ENCODE measurements around the gene NUAK1.
A peak's percentile ranks its signal among the peaks of the same experiment; 100 is the strongest.

Gene NUAK1

GRCh38 chr12:106080041-106080790, 58.5 kb downstream of the NUAK1 start:
- DNase-seq: no peak

- no peak for DNase-seq
Measured at GRCh38 chr12:106079148-106079738, 59.5 kb downstream of the NUAK1 start.

DNA sequence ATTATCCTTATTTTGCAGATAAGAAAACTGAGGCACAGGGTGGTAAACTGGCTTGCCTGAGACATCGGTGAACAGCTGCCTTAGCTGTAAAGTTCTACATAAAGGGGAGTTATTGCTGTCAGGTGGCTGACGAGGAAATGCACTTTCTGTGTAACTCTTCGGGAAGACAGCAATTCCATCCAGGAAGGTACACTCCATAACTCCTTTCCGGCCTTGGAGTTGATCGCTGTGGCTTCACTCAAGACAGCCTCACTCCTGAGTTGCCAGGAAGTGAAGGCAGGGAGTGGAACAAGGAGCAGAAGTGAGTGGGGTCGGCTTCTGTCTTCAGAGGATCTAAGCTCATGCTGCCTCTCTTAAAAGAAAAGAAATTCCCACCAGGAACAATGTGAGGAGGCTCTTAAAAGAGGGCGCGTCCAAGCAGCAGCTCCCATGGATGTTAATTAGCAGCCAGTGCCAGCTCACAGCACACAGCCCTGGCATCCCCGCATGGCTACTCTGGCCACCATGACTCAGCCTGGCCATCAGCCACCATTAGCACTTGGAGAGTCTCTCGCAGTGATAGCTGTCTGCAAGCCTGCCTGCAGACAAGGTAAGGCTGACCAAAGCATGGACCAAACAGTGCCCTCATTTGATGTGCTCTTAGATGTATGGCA, 60.3 kb downstream of the NUAK1 start:
- DNase-seq: no peak

DNA sequence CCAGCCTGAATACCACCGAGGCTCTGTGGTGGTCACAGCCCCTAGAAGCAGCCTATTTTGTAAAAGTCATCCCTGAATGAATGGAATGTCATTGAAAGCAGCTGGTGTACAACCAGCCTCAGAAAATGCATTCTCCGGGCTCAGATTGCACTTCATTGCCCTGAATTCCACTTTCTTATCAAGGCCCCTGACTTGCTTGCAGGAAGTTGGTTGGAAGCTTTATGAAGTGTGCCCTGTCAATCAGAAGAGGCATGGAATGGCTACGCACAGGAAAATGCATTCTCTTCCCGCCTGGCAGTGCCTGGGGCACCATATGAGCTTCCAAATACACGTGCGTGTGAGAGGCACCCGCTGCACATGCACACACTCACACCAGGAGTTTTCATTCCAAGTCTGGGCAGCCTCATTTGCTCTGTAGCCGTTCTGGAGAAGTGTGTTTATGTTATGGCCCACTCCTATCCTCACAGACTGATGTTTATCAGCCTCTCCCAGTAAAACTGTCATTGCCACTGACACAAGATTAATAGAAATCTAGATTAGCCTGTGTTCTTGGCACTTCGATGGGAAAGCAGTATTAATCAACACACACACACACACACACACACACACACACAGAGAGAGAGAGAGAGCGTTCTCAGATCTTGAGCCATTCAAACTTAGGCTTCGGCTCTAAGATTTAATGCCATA, 63.9 kb downstream of the NUAK1 start:
- DNase-seq: no peak

DNA sequence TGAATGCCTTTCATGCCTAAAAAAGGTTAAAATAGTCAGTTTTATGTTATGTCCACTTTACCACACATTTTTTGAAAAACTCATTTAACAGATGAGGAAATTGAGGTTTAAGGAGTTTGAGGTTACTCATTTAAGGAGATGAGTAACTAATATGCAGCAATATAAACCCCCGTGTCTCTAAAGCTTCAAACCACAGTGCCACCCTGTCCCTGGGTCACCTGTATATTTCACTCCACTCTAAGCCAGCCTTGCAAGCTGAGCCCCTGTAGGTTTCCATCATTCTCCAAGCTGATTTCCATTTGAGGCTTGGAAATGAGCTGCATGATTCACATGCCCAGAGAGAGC, 64.4 kb downstream of the NUAK1 start:
- DNase-seq: no peak

- no peak for DNase-seq
Measured at GRCh38 chr12:106073179-106073578, 65.6 kb downstream of the NUAK1 start.

DNA sequence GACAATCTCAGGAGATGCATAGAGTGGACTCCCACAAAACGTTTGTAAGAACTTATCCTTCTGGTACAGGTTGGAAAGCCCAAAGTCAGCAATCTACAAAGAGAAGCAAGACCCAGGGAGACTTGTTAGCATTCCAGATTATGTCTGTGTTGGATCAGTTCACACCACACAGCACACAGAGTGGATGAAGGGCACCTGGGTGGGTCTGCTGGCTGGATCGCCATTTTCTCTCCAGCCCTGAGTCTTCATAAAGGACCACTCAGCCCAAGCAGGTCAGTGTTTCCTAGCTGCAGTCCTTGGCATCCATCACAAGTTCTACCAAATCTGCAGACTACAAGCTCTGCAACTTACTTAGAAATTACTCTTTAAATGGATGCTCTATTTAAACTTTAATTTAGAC, 66.0 kb downstream of the NUAK1 start:
- DNase-seq: no peak

- no peak for DNase-seq
Measured at GRCh38 chr12:106071686-106072085, 67.1 kb downstream of the NUAK1 start.

DNA sequence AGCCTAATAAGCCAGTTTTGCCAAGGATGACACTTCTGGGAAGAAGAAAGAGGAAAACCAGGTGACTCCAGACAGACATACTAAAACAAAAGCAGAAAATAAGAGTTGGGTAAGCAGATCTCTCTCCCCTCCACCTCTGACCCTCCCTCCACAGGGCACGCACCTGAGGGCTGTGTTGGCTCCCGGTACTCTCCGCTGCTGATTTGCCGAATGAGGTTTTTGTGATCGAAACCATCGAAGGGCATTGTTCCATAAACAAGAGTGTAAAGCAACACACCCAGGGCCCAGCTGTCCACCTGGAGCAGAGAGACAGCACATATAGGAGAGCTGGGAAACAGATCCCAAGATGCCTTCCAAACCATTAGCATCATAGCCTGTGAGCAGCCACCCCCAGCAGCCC, 68.1 kb downstream of the NUAK1 start:
- DNase-seq: peak; percentile 7

DNA sequence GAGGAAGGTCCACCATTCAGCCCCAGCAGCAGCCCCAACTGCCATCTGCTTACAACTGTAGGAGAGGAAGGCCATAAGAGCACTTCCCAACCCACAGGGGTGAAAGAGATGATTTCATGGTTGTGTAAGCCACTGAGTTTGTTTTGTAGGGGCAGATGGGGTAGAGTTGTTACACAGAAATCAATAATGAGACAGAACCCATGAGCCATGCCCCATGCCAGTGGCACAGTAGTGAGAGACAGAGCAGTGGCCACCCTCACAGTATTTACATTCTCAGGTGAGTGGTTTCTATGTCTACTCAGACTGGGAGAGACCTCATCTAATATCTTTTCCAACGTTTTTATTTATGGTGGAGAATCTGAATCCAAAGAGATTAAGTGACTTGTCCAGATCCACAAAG, 68.6 kb downstream of the NUAK1 start:
- peak; percentile 5 for DNase-seq

GRCh38 chr12:106068296-106068695, 70.5 kb downstream of the NUAK1 start:
- DNase-seq: no peak

GRCh38 chr12:106067606-106068205, 71.0 kb downstream of the NUAK1 start:
- DNase-seq: no peak

- no peak for DNase-seq
Measured at GRCh38 chr12:106066726-106067325, 71.9 kb downstream of the NUAK1 start.

DNA sequence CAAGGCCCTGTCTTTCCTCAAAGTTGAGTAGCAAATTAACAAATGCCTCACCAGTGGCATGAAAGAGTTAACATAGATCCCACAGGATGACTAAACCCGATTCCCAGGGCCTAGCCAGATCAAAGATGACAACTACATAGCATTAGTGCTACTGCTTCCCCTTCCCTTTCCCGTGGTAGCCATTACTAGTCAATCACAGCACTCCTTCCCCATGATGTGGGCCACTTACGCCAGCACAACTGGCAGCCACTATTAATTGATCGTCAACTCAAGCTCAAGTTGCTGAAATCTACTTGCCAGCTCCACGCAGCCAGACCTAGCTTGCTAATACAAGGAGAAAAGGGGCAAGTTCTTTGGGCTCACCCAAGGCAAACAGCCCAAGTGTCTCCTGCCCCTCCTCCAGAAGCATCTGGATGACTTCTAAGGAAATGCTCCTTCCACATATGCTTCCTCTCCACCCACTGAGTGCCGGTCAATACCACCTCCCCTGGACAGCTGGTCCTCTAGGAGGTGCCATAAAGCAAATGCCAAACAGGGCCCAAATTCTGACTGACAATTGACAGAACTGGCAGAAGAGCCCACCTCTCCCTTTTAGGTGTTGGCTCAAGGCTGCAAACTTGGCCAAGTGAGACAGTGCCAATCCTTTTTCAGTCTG, 72.6 kb downstream of the NUAK1 start:
- no peak for DNase-seq

DNA sequence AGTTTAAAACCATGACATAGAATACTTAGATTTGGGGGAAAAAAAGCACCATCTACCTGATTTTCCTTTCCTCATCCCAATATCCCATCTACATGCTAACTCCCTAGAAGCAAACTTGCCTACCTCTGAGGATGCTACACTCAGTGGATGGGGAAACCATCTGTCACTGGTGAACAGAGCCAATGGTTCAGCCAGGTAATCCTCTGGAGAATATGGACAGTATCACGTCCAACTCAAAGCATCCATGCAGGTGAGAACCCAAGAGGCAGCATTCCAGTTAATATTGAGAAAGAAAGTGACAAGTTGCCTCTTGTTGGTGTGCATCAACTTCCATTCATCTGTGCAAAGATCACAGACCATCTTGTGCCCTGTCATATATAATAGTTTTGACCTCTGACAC, 73.2 kb downstream of the NUAK1 start:
- DNase-seq: no peak

GRCh38 chr12:106064721-106065021, 74.1 kb downstream of the NUAK1 start:
- DNase-seq: no peak

- no peak for DNase-seq
Measured at GRCh38 chr12:106063826-106064720, 74.7 kb downstream of the NUAK1 start.

DNA sequence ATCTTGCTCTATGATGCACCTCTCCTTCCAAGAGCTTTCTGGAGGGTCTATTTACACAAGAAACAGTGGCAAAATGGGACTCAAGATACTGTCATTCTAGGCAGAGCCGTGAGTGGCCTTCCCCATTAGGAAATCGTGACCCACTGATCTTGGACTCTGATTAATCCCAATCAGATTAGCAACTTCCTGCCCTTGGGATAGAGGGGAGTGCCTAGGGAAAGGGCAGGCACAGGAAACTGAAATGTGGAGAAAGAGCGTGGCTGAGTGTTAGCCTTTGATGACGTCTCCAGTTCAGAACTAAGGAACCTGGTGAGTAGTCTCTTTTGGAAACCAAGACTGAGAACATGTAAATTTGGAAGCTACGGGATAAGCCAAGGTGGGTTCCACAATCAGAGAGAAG, 76.1 kb downstream of the NUAK1 start:
- DNase-seq: no peak

DNA sequence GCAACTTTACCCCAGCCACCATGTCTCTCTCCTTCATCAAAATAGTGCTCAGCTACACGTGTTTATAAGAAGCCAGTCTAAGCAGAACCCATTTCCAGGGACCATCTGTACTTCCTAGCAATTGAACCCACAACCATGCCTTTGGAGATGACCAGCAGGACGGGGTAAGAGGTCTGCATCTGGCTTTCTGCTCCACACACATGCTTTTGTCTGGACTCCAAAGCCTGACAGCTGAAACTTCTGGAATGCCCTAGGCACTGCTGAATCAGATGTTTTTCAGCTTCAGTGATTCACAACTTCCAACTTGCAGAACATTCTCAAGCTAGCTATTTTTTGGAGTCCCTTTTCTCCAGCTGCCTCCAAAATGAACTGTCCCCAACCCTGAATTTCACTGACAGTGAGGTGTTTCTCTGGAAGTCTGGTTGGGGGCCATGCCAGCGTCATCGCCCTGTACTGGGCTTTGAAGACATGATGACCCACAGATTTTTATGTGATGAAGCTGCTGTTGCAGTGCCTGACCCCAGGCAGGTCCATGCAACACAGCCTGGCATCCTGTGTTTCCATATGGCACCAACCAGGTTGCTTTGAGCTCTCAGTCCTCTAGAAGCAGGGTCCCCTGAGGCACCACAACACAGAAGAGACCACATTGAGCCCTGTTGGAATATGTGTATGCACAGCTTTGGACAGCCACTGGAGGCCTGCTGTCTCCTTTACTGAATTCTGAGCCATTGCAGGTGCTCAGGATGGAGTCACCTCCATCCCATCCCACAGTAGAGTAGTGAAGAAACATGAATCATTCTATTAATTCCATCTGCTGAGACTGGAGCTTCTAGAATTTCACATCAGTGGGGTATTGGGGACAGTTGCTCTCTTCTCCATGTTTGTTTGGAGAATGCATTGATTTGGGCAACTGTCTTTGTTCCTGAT, 80.2 kb downstream of the NUAK1 start:
- no peak for DNase-seq

- no peak for DNase-seq
Measured at GRCh38 chr12:106054049-106054448, 84.7 kb downstream of the NUAK1 start.

Data from NCI-H510A (cell line).